Stimulated activated naive CD4-positive, alpha-beta T cell treated with Interleukin-2 at 50 U/mL for 16 hours (primary cell): Measurements from ENCODE around the gene AGFG1.

ENCODE experiments used
- DNase-seq: peaks from one replicate; lab custom pipeline; 2025; lab: John Stamatoyannopoulos, UW

Gene AGFG1

GRCh38 chr2:227610123-227610522 is 138.2 kb downstream of the AGFG1 start:
- DNase-seq, result no peak
